ENCODE measurements around the gene HYPK.

HYPK gene

GRCh38 chr15:43800286-43801141, at the start of gene HYPK:
HYPK (plus strand) TSS chr15:43800599; CDS start chr15:43800623, 24 bp downstream.
- H3K4me3 ChIP-seq (ENCODE audit: low read depth, low read length), result peak within 1 kb of the TSS; percentile 83
- no peak for TF ChIP-seq CTCF (IDR thresholded peaks at IDR 0.05; ENCODE audit: low read depth, low read length)
- peaks cover 70% of the 10 kb centered on the region for H3K36me3 ChIP-seq
- H3K9me3 ChIP-seq (ENCODE audit: severe bottlenecking), result no peaks in the 10 kb centered on the region
- peak; percentile 95 for DNase-seq
- H3K27me3 ChIP-seq (ENCODE audit: insufficient read depth, low read depth, severe bottlenecking), result no peaks in the 10 kb centered on the region
- peak within 1 kb of the TSS; percentile 97 for H3K27ac ChIP-seq

- Histone ChIP-seq H3K9me3 (ENCODE audit: severe bottlenecking) (no peaks in the 10 kb centered on the region), H3K4me3 (ENCODE audit: low read depth, low read length) (no peak overlapping the region), H3K36me3 (peaks cover 70% of the 10 kb centered on the region), H3K27ac (no peak overlapping the region), H3K27me3 (ENCODE audit: insufficient read depth, low read depth, severe bottlenecking) (no peaks in the 10 kb centered on the region)
- no peak for DNase-seq
- no peak for TF ChIP-seq CTCF (IDR thresholded peaks at IDR 0.05; ENCODE audit: low read depth, low read length)
Measured at GRCh38 chr15:43751885-43752284, 48.5 kb upstream of the HYPK start.

GRCh38 chr15:43762824-43763223, 37.6 kb upstream of the HYPK start:
- peaks cover 96% of the 10 kb centered on the region for H3K36me3 ChIP-seq
- no peaks in the 10 kb centered on the region for H3K27me3 ChIP-seq (ENCODE audit: insufficient read depth, low read depth, severe bottlenecking)
- H3K4me3 ChIP-seq (ENCODE audit: low read depth, low read length), result no peak overlapping the region
- H3K27ac ChIP-seq, result no peak overlapping the region
- no peak for TF ChIP-seq CTCF (IDR thresholded peaks at IDR 0.05; ENCODE audit: low read depth, low read length)
- no peak for DNase-seq
- no peaks in the 10 kb centered on the region for H3K9me3 ChIP-seq (ENCODE audit: severe bottlenecking)

- H3K36me3 ChIP-seq, result peaks cover 92% of the 10 kb centered on the region
Measured at GRCh38 chr15:43763819-43764446, 36.5 kb upstream of the HYPK start.

GRCh38 chr15:43769584-43770228, 30.7 kb upstream of the HYPK start:
- Histone ChIP-seq H3K9me3 (ENCODE audit: severe bottlenecking) (no peaks in the 10 kb centered on the region), H3K27me3 (ENCODE audit: insufficient read depth, low read depth, severe bottlenecking) (no peaks in the 10 kb centered on the region), H3K4me3 (ENCODE audit: low read depth, low read length) (no peak overlapping the region), H3K36me3 (peaks cover 89% of the 10 kb centered on the region), H3K27ac (no peak overlapping the region)
- DNase-seq, result peak; percentile 50
- peak; percentile 73 for TF ChIP-seq CTCF (IDR thresholded peaks at IDR 0.05; ENCODE audit: low read depth, low read length)

More at GRCh38 chr15:43763819-43764446, 36.5 kb upstream of the HYPK start:
- no peak for TF ChIP-seq CTCF (IDR thresholded peaks at IDR 0.05; ENCODE audit: low read depth, low read length)
- DNase-seq, result no peak
- no peak overlapping the region for H3K27ac ChIP-seq
- H3K27me3 ChIP-seq (ENCODE audit: insufficient read depth, low read depth, severe bottlenecking), result no peaks in the 10 kb centered on the region
- H3K4me3 ChIP-seq (ENCODE audit: low read depth, low read length), result no peak overlapping the region
- no peaks in the 10 kb centered on the region for H3K9me3 ChIP-seq (ENCODE audit: severe bottlenecking)

Measured in WERI-Rb-1 (cell line).